PFSK-1 (cell line): ENCODE data around the gene NUBPL.

ENCODE experiments used
- FOXP2 ChIP-seq: optimal IDR thresholded peaks from 2 replicates; pipeline ENCODE3; 2011; ENCODE audit warnings: borderline replicate concordance, control low read depth, inconsistent platforms; ENCODE audit not compliant: insufficient read depth; ENCODE audit errors: extremely low read length, extremely low read depth
- POLR2AphosphoS5 ChIP-seq: IDR thresholded peaks from 2 replicates; pipeline ENCODE4 v1.6.1; 2012; ENCODE audit warnings: low read depth, mild to moderate bottlenecking, control low read depth, low read length, moderate library complexity
- SIN3A ChIP-seq: IDR thresholded peaks from 2 replicates; pipeline ENCODE4 v1.6.1; 2012; ENCODE audit warnings: mild to moderate bottlenecking, low read length, moderate library complexity, borderline replicate concordance; ENCODE audit not compliant: insufficient read depth
- TAF1 ChIP-seq: IDR thresholded peaks from 2 replicates; pipeline ENCODE4 v1.6.1; 2012; ENCODE audit warnings: low read length, control low read depth, borderline replicate concordance; ENCODE audit not compliant: insufficient read depth
- TF ChIP-seq, protein P1 (sequence below), 2 experiments: IDR thresholded peaks; 2 replicates each; pipeline versions ENCODE4 v1.6.1 to v1.8.0; 2011 to 2012; ENCODE audit warnings: low read depth in 2 of 2, low read length in 2 of 2, control low read depth in 1 of 2, inconsistent platforms in 1 of 2, mild to moderate bottlenecking in 1 of 2, moderate library complexity in 1 of 2; ENCODE audit not compliant: insufficient read depth in 1 of 2

DNA sequence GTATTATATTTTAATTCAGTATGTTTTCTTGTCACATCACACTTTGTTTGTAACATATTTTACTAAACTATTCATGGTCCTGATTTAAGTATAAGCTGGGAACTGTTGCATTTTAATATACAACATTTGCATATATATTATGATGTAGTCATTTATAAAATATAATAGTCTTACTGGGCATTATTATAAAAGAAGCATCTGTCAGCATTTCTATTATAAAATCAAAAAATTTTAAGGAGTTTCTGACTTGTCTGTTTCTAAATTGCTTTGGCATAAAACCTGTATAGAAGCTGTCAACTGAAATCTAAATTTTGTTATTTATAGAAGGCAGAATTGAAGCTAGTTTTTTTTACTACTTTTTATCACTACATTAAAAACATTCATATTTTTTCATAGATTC, 166.6 kb downstream of the NUBPL start:
- no peak for TF ChIP-seq SIN3A
- no peak for TF ChIP-seq POLR2AphosphoS5
- TF ChIP-seq, protein P1, sequence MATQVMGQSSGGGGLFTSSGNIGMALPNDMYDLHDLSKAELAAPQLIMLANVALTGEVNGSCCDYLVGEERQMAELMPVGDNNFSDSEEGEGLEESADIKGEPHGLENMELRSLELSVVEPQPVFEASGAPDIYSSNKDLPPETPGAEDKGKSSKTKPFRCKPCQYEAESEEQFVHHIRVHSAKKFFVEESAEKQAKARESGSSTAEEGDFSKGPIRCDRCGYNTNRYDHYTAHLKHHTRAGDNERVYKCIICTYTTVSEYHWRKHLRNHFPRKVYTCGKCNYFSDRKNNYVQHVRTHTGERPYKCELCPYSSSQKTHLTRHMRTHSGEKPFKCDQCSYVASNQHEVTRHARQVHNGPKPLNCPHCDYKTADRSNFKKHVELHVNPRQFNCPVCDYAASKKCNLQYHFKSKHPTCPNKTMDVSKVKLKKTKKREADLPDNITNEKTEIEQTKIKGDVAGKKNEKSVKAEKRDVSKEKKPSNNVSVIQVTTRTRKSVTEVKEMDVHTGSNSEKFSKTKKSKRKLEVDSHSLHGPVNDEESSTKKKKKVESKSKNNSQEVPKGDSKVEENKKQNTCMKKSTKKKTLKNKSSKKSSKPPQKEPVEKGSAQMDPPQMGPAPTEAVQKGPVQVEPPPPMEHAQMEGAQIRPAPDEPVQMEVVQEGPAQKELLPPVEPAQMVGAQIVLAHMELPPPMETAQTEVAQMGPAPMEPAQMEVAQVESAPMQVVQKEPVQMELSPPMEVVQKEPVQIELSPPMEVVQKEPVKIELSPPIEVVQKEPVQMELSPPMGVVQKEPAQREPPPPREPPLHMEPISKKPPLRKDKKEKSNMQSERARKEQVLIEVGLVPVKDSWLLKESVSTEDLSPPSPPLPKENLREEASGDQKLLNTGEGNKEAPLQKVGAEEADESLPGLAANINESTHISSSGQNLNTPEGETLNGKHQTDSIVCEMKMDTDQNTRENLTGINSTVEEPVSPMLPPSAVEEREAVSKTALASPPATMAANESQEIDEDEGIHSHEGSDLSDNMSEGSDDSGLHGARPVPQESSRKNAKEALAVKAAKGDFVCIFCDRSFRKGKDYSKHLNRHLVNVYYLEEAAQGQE (IDR thresholded peaks at IDR 0.05; ENCODE audit: insufficient read depth in 1 of 2, low read depth in 2 of 2, low read length in 2 of 2), result no peak
- no peak for TF ChIP-seq TAF1
- TF ChIP-seq FOXP2, result no peak
